ENCODE data around the gene PLB1.
A peak's percentile ranks its signal among the peaks of the same experiment; 100 is the strongest.

Gene PLB1

GRCh38 chr2:28643911-28644334 is 148.1 kb downstream of the PLB1 start:
- no peak for DNase-seq

- no peak for DNase-seq
Observed at GRCh38 chr2:28644760-28645159, 148.9 kb downstream of the PLB1 start.

- no peak for DNase-seq
Observed at GRCh38 chr2:28645553-28645952, 149.7 kb downstream of the PLB1 start.

GRCh38 chr2:28647682-28648081 is 151.8 kb downstream of the PLB1 start:
- DNase-seq: no peak

- DNase-seq: no peak
Observed at GRCh38 chr2:28648147-28648546, 152.3 kb downstream of the PLB1 start.

GRCh38 chr2:28648671-28649395 is 153.0 kb downstream of the PLB1 start:
- DNase-seq: no peak

GRCh38 chr2:28649481-28650265 is 153.8 kb downstream of the PLB1 start:
- no peak for DNase-seq

- no peak for DNase-seq
Observed at GRCh38 chr2:28650266-28650584, 154.4 kb downstream of the PLB1 start.

- no peak for DNase-seq
Observed at GRCh38 chr2:28652217-28652616, 156.4 kb downstream of the PLB1 start.

- no peak for DNase-seq
Observed at GRCh38 chr2:28653892-28654662, 158.2 kb downstream of the PLB1 start.

GRCh38 chr2:28654663-28655320 is 158.9 kb downstream of the PLB1 start:
- no peak for DNase-seq

- no peak for DNase-seq
Observed at GRCh38 chr2:28656937-28657615, 161.2 kb downstream of the PLB1 start.

- no peak for DNase-seq
Observed at GRCh38 chr2:28658369-28658768, 162.5 kb downstream of the PLB1 start.

GRCh38 chr2:28659127-28659526 is 163.3 kb downstream of the PLB1 start:
- DNase-seq: no peak

GRCh38 chr2:28661589-28662001 is 165.7 kb downstream of the PLB1 start:
- DNase-seq: peak in 1 of 58 donors; percentile 4

- no peak for DNase-seq
Observed at GRCh38 chr2:28662044-28662443, 166.2 kb downstream of the PLB1 start.

- no peak for DNase-seq
Observed at GRCh38 chr2:28662468-28663181, 166.8 kb downstream of the PLB1 start.

- no peak for DNase-seq
Observed at GRCh38 chr2:28663359-28663758, 167.5 kb downstream of the PLB1 start.

- no peak for DNase-seq
Observed at GRCh38 chr2:28664120-28664842, 168.4 kb downstream of the PLB1 start.

Data from anterior cingulate cortex (tissue), 58 donors.